HG03139 (cell line): Measurements from ENCODE around the gene ZNF710.
"Not testable (repeated sequence)": the region's sequence is repeated elsewhere in the genome, so short reads cannot be mapped to it uniquely, and the experiment has no call there.

Experiments
- ATAC-seq: cut with Tn5 transposase; IDR thresholded peaks from one replicate; pipeline ENCODE4 v1.9.1; 2021; ENCODE audit not compliant: unreplicated experiment

The ZNF710 gene

GRCh38 chr15:90001062-90001682 is at the start of gene ZNF710:
ZNF710 (plus strand) TSS chr15:90001324; CDS start chr15:90067138, 65,814 bp downstream.
- no peak for ATAC-seq

GRCh38 chr15:89954541-89954940 is 46.6 kb upstream of the ZNF710 start:
- ATAC-seq: no peak

- ATAC-seq: not testable (repeated sequence)
Observed at GRCh38 chr15:89955449-89955998, 45.6 kb upstream of the ZNF710 start.

- ATAC-seq: no peak
Observed at GRCh38 chr15:89958107-89958805, 42.9 kb upstream of the ZNF710 start.

GRCh38 chr15:89963301-89964231 is 37.6 kb upstream of the ZNF710 start:
- ATAC-seq: no peak

GRCh38 chr15:89964232-89964954 is 36.7 kb upstream of the ZNF710 start:
- ATAC-seq: no peak

GRCh38 chr15:89967881-89968280 is 33.2 kb upstream of the ZNF710 start:
- ATAC-seq: no peak

- peak; percentile 71 for ATAC-seq
Observed at GRCh38 chr15:89971592-89971997, 29.5 kb upstream of the ZNF710 start.

GRCh38 chr15:89972085-89972484 is 29.0 kb upstream of the ZNF710 start:
- no peak for ATAC-seq

- ATAC-seq: no peak
Observed at GRCh38 chr15:89975482-89976245, 25.5 kb upstream of the ZNF710 start.

- ATAC-seq: no peak
Observed at GRCh38 chr15:89976246-89976600, 24.9 kb upstream of the ZNF710 start.

- not testable (repeated sequence) for ATAC-seq
Observed at GRCh38 chr15:89977836-89978235, 23.3 kb upstream of the ZNF710 start.

- no peak for ATAC-seq
Observed at GRCh38 chr15:89978914-89979313, 22.2 kb upstream of the ZNF710 start.

- no peak for ATAC-seq
Observed at GRCh38 chr15:89980896-89981295, 20.2 kb upstream of the ZNF710 start.

GRCh38 chr15:89982315-89983055 is 18.6 kb upstream of the ZNF710 start:
- ATAC-seq: no peak

- no peak for ATAC-seq
Observed at GRCh38 chr15:89984001-89984400, 17.1 kb upstream of the ZNF710 start.

- no peak for ATAC-seq
Observed at GRCh38 chr15:89984421-89985010, 16.6 kb upstream of the ZNF710 start.

GRCh38 chr15:89985111-89985510 is 16.0 kb upstream of the ZNF710 start:
- ATAC-seq: no peak

- ATAC-seq: no peak
Observed at GRCh38 chr15:89991312-89991711, 9.8 kb upstream of the ZNF710 start.
